Thyroid gland (tissue), 4 donors: ENCODE data around the gene TUBGCP2. TPM values are rescaled to one million over a fixed set of nuclear protein-coding genes. Genes with fewer than 3 reads are reported as not detected.

Experiments used
- DNase-seq, 2 donors: peaks; one replicate each; pipeline ENCODE4 v3.0.0-alpha.2; 2019
- H3K27ac ChIP-seq, 3 donors: fragments of 200-600 bp; sonication (generic); 1 replicate in 2 of 3; 2 replicates in 1 of 3; pipeline ENCODE4 v1.5.1; 2016 to 2019; ENCODE audit warnings: mild to moderate bottlenecking in 1 of 3, moderate library complexity in 1 of 3
- H3K27me3 ChIP-seq: fragments of 200-600 bp; sonication (generic); one replicate; pipeline ENCODE4 v1.5.1; 2019
- H3K36me3 ChIP-seq, 2 donors: fragments of 200-600 bp; sonication (generic); one replicate each; pipeline ENCODE4 v1.5.1; 2016 to 2019
- H3K4me1 ChIP-seq, 2 donors: fragments of 200-600 bp; sonication (generic); one replicate each; pipeline ENCODE4 v1.5.1; 2017 to 2019
- H3K4me3 ChIP-seq, 3 donors: fragments of 200-600 bp; sonication (generic); replicated peaks in 1 of 3; 1 replicate in 2 of 3; 2 replicates in 1 of 3; pipeline ENCODE4 v1.5.1; 2016; ENCODE audit warnings: mild to moderate bottlenecking in 1 of 3
- H3K9me3 ChIP-seq: fragments of 200-600 bp; sonication (generic); one replicate; pipeline ENCODE4 v1.5.1; 2017
- POLR2A ChIP-seq, 2 donors: fragments of 450-650 bp; IDR thresholded peaks; one replicate each; pipeline ENCODE4 v1.6.1; 2017; ENCODE audit warnings: antibody characterized with exemption in 2 of 2, mild to moderate bottlenecking in 2 of 2, moderate library complexity in 1 of 2
- WGBS, 2 donors: methylation state at CpG; one replicate each; pipeline ENCODE4 v1.1.5; 2017; 5-methylcytosine and 5-hydroxymethylcytosine counted together
- intact Hi-C: fragments of 100-400 bp; cut with DNase I; formaldehyde crosslinking; loops from one replicate; pipeline ENCODE4 v1.15.1; 2023
- total RNA-seq, 4 donors: library from RNA; depleted of rRNA; stranded (reverse); fragments of >200 nt; gene quantifications; one replicate each; pipeline ENCODE4 v1.2.3, GENCODE V29; 2016
- TF ChIP-seq, protein P1 (sequence below), 6 experiments: fragments of 200-600 bp in 3 of 6; fragments of 450-650 bp in 3 of 6; sonication (generic) in 3 of 6; IDR thresholded peaks; one replicate each; pipeline ENCODE4 v1.5.1; 2016 to 2019; ENCODE audit warnings: antibody characterized with exemption in 6 of 6, mild to moderate bottlenecking in 2 of 6, inconsistent platforms in 1 of 6, moderate library complexity in 1 of 6

TUBGCP2 gene
- total RNA-seq, 4 donors from 2014 or later, result 56.5 to 73.3 (median 62.9) TPM

DNA sequence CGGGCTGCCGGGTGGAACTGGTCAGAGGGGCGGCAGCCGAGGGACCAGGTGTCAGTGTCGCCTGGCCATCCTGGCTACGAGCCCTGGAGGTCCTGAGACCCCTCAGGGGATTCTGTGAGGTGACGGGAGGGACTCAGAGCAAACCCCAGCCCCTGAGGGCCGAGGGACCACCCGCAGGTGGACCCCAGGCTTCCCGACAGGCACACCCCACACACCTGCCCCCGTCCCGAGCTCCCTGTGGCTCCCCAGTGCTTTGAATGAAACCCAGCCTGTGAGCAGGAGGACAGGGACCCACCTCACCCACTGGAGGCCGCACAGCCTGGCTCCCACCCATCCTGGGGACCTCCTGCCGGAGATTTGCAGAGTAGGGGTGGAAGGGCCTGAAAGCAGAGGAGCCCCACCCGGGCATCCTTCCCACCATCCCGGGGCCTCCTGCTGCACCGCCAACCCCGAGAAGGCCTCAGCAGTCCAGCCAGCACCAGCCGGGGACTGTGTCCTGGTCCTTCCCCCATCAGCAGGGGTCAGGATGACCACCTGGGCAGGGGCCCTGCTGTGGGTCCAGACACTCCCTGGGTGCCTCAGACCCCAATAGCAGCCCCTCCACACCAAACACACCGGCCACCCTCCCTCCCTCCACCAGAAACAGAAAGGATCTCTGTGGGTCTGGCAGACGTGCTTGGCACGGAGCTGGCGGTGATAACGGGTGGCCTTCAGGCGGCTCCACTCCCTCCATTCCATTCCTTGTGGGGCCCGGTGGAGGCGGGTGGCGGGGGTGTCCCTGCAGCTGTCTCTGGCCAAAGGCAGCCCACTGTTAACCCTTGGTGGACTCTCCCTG lies 57.1 kb downstream of the TUBGCP2 start:
- intact Hi-C loops, result no loop called here
- no peaks in the 10 kb centered on the region for H3K36me3 ChIP-seq
- H3K4me1 ChIP-seq, result no peaks in the 10 kb centered on the region
- 71 to 82% methylated on average over 15 to 21 of the region's 28 CpGs for WGBS, 2 donors
- no peak overlapping the region for H3K27ac ChIP-seq
- H3K27me3 ChIP-seq, result no peaks in the 10 kb centered on the region
- DNase-seq, result no peak
- H3K4me3 ChIP-seq, result no peak overlapping the region
- no peaks in the 10 kb centered on the region for H3K9me3 ChIP-seq
- TF ChIP-seq POLR2A (IDR thresholded peaks at IDR 0.05), result no peak
- TF ChIP-seq, protein P1, sequence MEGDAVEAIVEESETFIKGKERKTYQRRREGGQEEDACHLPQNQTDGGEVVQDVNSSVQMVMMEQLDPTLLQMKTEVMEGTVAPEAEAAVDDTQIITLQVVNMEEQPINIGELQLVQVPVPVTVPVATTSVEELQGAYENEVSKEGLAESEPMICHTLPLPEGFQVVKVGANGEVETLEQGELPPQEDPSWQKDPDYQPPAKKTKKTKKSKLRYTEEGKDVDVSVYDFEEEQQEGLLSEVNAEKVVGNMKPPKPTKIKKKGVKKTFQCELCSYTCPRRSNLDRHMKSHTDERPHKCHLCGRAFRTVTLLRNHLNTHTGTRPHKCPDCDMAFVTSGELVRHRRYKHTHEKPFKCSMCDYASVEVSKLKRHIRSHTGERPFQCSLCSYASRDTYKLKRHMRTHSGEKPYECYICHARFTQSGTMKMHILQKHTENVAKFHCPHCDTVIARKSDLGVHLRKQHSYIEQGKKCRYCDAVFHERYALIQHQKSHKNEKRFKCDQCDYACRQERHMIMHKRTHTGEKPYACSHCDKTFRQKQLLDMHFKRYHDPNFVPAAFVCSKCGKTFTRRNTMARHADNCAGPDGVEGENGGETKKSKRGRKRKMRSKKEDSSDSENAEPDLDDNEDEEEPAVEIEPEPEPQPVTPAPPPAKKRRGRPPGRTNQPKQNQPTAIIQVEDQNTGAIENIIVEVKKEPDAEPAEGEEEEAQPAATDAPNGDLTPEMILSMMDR (IDR thresholded peaks at IDR 0.05), result no peak

DNA sequence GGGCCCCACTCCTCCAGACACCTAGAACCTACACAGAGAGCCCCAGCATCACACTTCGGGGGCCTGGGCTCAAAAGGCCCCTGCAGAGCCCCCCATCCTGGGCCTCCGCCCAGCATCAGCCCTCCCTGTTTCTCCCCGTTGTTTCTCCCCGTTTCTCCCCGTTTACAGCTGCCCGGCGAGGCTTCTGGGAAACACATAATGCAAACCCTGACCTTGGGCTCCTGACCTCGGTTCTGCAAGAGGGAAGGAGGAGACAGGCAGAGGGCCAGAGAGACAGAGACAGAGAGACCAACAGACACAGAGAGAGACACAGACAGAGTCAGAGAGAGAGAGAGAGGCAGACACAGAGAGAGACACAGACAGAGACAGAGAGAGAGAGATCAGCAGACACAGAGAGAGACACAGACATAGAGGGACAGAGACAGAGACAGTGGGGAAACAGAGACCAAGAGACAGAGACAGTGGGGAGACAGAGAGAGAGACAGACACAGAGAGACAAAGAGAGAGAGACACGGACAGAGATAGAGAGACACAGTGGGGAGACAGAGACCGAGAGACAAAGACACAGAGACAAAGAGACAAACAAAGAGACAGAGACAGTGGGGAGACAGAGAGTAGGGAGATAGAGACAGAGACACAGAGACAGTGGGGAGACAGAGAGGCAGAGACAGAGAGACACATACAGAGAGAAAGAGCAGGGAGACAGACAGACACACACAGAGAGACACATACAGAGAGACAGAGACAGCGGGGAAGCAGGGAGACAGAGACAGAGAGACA lies 58.5 kb downstream of the TUBGCP2 start:
- no peak overlapping the region for H3K27ac ChIP-seq
- no peak for TF ChIP-seq POLR2A (IDR thresholded peaks at IDR 0.05)
- TF ChIP-seq, protein P1 (IDR thresholded peaks at IDR 0.05), result no peak
- H3K4me1 ChIP-seq, result no peaks in the 10 kb centered on the region
- H3K36me3 ChIP-seq, result no peaks in the 10 kb centered on the region
- no peaks in the 10 kb centered on the region for H3K9me3 ChIP-seq
- intact Hi-C loops, result no loop called here
- H3K27me3 ChIP-seq, result no peaks in the 10 kb centered on the region
- 62 to 70% methylated on average over 11 of the region's 11 CpGs for WGBS, 2 donors
- no peak for DNase-seq
- no peak overlapping the region for H3K4me3 ChIP-seq

DNA sequence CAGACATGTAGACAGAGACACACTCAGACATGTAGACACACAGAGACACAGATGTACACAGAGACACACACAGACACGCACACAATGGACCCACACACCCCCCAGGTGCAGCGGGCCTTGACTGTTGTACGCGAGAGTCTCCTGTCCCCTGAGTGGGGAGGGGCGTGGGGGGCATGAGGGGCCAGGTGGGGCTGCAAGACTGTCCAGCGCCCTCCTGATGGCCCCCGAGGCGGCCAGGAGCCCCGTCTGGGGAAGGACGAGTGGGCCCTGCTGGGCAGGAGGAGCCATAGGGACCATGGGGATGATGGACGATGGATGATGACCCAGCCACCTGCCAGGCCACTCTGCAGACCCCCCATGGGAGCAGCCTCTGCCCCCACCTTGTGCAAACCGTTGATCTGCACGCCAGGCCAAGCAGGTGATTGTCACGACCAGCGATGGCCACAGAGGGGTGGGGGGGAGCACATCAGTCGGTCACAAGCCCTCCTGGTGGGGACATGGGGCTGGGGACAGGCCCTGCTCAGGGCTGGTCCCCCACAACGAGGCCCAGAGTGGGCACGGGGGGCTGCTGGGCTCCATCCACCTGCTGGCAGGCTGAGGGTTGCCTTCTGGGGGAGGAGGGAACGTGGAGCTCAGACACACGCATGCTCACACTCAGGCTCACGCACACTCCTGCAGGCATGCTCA lies 59.4 kb downstream of the TUBGCP2 start:
- H3K4me1 ChIP-seq, result no peaks in the 10 kb centered on the region
- 70 to 77% methylated on average over 11 of the region's 21 CpGs for WGBS, 2 donors

DNA sequence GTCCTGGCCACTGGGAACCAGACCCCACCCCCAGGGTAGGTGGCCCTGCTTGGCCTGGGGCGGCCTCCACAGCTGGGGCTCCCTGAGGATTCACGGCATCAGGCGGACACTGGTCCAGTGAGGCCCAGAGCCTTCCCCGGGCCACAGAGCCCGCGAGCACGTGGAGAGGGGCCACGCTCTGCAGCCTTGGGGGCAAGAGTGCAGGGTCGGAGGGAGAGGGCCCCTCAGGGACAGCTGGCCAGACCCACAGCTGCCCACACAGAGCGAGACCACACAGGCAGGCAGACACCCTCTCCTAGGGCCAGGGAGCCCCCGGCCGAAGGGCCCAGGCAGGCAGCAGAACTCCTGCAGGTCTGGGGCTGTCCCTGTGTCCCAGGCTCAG lies 60.3 kb downstream of the TUBGCP2 start:
- Histone ChIP-seq H3K36me3 (no peaks in the 10 kb centered on the region), H3K4me3 (no peak overlapping the region), H3K4me1 (no peaks in the 10 kb centered on the region), H3K27me3 (no peaks in the 10 kb centered on the region), H3K9me3 (no peaks in the 10 kb centered on the region), H3K27ac (no peak overlapping the region)
- DNase-seq, result no peak
- intact Hi-C loops, result no loop called here
- 85 to 88% methylated on average over 5 to 9 of the region's 12 CpGs for WGBS, 2 donors
- TF ChIP-seq, protein P1 (IDR thresholded peaks at IDR 0.05), result no peak
- no peak for TF ChIP-seq POLR2A (IDR thresholded peaks at IDR 0.05)

More for the DNA sequence above, 59.4 kb downstream of the TUBGCP2 start:
- TF ChIP-seq, protein P1 (IDR thresholded peaks at IDR 0.05), result no peak
- no peak for TF ChIP-seq POLR2A (IDR thresholded peaks at IDR 0.05)
- Histone ChIP-seq H3K4me3 (no peak overlapping the region), H3K9me3 (no peaks in the 10 kb centered on the region), H3K27me3 (no peaks in the 10 kb centered on the region), H3K36me3 (no peaks in the 10 kb centered on the region), H3K27ac (no peak overlapping the region)
- intact Hi-C loops, result no loop called here
- no peak for DNase-seq
